Adrenal gland (tissue), 5 donors: ENCODE data around the gene ADAMTSL1.

Experiments used
- POLR2A ChIP-seq, 2 donors: fragments of 450-650 bp; IDR thresholded peaks; one replicate each; pipeline ENCODE4 v1.6.1; 2017; ENCODE audit warnings: antibody characterized with exemption in 2 of 2, mild to moderate bottlenecking in 2 of 2, moderate library complexity in 1 of 2
- TF ChIP-seq, protein P1 (sequence below), 6 experiments: fragments of 450-650 bp in 4 of 6; fragments of 200-600 bp in 2 of 6; sonication (generic) in 1 of 6; IDR thresholded peaks; 1 replicate in 5 of 6; 2 replicates in 1 of 6; pipeline versions ENCODE4 v1.5.1 to v1.8.0; 2016 to 2021; ENCODE audit warnings: antibody characterized with exemption in 6 of 6, mild to moderate bottlenecking in 2 of 6, moderate library complexity in 1 of 6
- donor health status: DM: no; HTN: no; CAD: no.

GRCh38 chr9:18819418-18819817 is 345.5 kb downstream of the ADAMTSL1 start:
- TF ChIP-seq, protein P1, sequence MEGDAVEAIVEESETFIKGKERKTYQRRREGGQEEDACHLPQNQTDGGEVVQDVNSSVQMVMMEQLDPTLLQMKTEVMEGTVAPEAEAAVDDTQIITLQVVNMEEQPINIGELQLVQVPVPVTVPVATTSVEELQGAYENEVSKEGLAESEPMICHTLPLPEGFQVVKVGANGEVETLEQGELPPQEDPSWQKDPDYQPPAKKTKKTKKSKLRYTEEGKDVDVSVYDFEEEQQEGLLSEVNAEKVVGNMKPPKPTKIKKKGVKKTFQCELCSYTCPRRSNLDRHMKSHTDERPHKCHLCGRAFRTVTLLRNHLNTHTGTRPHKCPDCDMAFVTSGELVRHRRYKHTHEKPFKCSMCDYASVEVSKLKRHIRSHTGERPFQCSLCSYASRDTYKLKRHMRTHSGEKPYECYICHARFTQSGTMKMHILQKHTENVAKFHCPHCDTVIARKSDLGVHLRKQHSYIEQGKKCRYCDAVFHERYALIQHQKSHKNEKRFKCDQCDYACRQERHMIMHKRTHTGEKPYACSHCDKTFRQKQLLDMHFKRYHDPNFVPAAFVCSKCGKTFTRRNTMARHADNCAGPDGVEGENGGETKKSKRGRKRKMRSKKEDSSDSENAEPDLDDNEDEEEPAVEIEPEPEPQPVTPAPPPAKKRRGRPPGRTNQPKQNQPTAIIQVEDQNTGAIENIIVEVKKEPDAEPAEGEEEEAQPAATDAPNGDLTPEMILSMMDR (IDR thresholded peaks at IDR 0.05) = no peak
- no peak for TF ChIP-seq POLR2A (IDR thresholded peaks at IDR 0.05)
